ENCODE measurements around the gene CDKAL1.
A peak's percentile ranks its signal among the peaks of the same experiment; 100 is the strongest.

CDKAL1 gene

GRCh38 chr6:21045135-21045700 is 511.0 kb downstream of the CDKAL1 start:
- no peak overlapping the region for H3K4me3 ChIP-seq (ENCODE audit: low read length)
- TF ChIP-seq CTCF (conservative IDR thresholded peaks at IDR 0.05; ENCODE audit: low read depth, low read length), result no peak
- DNase-seq (ENCODE audit: low read depth), result peak; percentile 67

- H3K4me3 ChIP-seq (ENCODE audit: low read length), result no peak overlapping the region
- TF ChIP-seq CTCF (conservative IDR thresholded peaks at IDR 0.05; ENCODE audit: low read depth, low read length), result no peak
- DNase-seq (ENCODE audit: low read depth), result no peak
Measured at GRCh38 chr6:21046276-21046675, 512.0 kb downstream of the CDKAL1 start.

GRCh38 chr6:21048047-21048446 is 513.8 kb downstream of the CDKAL1 start:
- H3K4me3 ChIP-seq (ENCODE audit: low read length), result no peak overlapping the region
- DNase-seq (ENCODE audit: low read depth), result no peak
- no peak for TF ChIP-seq CTCF (conservative IDR thresholded peaks at IDR 0.05; ENCODE audit: low read depth, low read length)

- H3K4me3 ChIP-seq (ENCODE audit: low read length), result no peak overlapping the region
- DNase-seq (ENCODE audit: low read depth), result no peak
- no peak for TF ChIP-seq CTCF (conservative IDR thresholded peaks at IDR 0.05; ENCODE audit: low read depth, low read length)
Measured at GRCh38 chr6:21049148-21049547, 514.9 kb downstream of the CDKAL1 start.

GRCh38 chr6:21049572-21049971 is 515.3 kb downstream of the CDKAL1 start:
- TF ChIP-seq CTCF (conservative IDR thresholded peaks at IDR 0.05; ENCODE audit: low read depth, low read length), result no peak
- no peak for DNase-seq (ENCODE audit: low read depth)
- no peak overlapping the region for H3K4me3 ChIP-seq (ENCODE audit: low read length)

GRCh38 chr6:21050935-21051334 is 516.7 kb downstream of the CDKAL1 start:
- TF ChIP-seq CTCF (conservative IDR thresholded peaks at IDR 0.05; ENCODE audit: low read depth, low read length), result no peak
- DNase-seq (ENCODE audit: low read depth), result no peak
- no peak overlapping the region for H3K4me3 ChIP-seq (ENCODE audit: low read length)

- no peak for DNase-seq (ENCODE audit: low read depth)
- TF ChIP-seq CTCF (conservative IDR thresholded peaks at IDR 0.05; ENCODE audit: low read depth, low read length), result no peak
- H3K4me3 ChIP-seq (ENCODE audit: low read length), result no peak overlapping the region
Measured at GRCh38 chr6:21051777-21052176, 517.5 kb downstream of the CDKAL1 start.
